ENCODE results near the gene PRSS56.

GRCh38 chr2:232525791-232526371, 5.7 kb downstream of the PRSS56 start, which contains the start of gene CHRND:
- TF ChIP-seq ZNF101 (CRISPR knock-in tag; IDR thresholded peaks at IDR 0.05; ENCODE audit: borderline replicate concordance, low read depth) (no peak), MBNL3 (CRISPR knock-in tag; conservative IDR thresholded peaks at IDR 0.05) (no peak), POLR2A (IDR thresholded peaks at IDR 0.05; ENCODE audit: insufficient read depth in 1 of 2, low read depth in 2 of 2, low read length in 2 of 2) (no peak), CCAR2 (optimal IDR thresholded peaks at IDR 0.05; ENCODE audit: low read depth, low read length) (no peak), ZNF3 (CRISPR knock-in tag; IDR thresholded peaks at IDR 0.05) (no peak), MIXL1 (CRISPR knock-in tag; IDR thresholded peaks at IDR 0.05) (no peak), NCOR1 (IDR thresholded peaks at IDR 0.05; ENCODE audit: borderline replicate concordance, low read length) (no peak), SP4 (CRISPR knock-in tag; IDR thresholded peaks at IDR 0.05) (no peak), DZIP1 (CRISPR knock-in tag; IDR thresholded peaks at IDR 0.05) (no peak), CTCF (CRISPR knock-in tag; IDR thresholded peaks at IDR 0.05) (no peak), MZF1 (CRISPR knock-in tag; IDR thresholded peaks at IDR 0.05; ENCODE audit: borderline replicate concordance) (no peak), JUN (CRISPR knock-in tag; IDR thresholded peaks at IDR 0.05) (no peak), PBX2 (CRISPR knock-in tag; IDR thresholded peaks at IDR 0.05) (no peak), ZNF619 (CRISPR knock-in tag; IDR thresholded peaks at IDR 0.05) (no peak)

Data from HepG2 (cell line).